GM21515 (cell line): ENCODE measurements around the gene LAMTOR2.

Experiments
- ATAC-seq: cut with Tn5 transposase; IDR thresholded peaks from one replicate; pipeline ENCODE4 v1.9.1; 2021; ENCODE audit not compliant: unreplicated experiment

LAMTOR2 gene

DNA sequence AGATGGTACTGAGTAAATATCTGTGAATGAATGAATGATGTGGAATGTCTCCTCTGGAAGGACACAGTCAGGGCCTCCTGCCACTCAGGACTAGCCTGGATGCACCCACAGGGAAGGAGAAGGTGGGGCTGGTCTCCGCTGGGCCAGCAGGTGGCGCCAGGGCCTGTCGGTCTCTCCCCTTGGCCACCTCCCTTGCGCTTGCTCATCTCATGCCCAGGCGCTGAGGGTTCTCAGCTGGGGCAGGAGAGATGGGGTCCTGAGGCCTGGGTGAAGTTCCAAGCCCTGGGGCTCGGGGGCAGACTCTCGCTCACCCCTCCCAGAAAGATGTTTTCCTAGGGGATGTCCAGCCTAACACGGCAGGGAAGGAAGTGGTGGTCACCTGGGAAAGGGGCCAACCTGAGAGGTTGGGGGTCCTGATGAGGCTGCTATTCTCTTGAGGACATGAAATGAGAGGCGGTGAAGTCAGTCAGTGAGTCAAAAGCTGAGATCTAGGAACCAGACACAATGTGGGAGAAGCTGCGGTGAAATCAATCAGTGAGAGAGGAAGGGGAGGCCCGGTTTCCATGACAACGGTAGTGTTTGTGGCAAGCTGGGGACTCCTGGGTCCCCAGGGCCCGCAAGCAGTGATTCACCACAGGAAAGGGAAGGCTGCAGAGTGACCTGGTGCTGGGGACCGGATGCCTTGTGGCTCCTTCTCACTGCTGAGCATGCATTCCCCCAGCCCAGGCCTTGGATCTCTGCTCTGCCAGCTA, 42.2 kb downstream of the LAMTOR2 start:
- ATAC-seq = peak; percentile 55

DNA sequence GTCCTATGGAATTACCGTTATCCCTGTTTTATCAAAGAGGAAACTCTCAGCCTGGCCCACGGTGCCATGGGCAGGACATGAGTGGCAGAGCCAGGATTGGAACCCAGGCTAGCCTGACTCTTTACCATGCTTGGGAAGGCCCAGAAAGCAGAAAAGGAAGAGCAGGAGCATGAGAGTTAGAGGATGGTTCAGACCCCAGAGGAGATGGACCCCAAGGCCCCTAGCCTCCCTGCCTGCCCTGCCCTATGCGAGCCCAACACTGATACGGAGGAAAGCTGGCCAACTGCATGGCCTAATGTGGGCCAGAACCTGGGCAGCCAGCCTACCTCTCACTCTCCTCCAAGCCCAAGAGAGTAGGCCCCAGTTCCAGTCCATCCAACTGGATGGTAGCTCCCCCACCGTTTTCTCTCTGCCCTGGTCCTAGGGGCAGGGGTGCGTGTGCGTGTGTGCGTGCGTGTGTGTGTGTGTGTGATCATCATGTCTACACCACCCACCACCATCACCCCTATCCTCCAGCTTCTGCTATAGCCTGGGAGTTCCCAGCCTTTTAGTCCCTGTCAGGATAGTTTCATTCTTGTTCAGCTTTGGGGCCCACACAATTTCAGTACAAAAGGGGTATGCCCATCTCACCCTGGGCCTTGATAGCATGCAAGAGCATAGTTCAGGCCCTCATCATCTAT, 43.1 kb downstream of the LAMTOR2 start:
- no peak for ATAC-seq

DNA sequence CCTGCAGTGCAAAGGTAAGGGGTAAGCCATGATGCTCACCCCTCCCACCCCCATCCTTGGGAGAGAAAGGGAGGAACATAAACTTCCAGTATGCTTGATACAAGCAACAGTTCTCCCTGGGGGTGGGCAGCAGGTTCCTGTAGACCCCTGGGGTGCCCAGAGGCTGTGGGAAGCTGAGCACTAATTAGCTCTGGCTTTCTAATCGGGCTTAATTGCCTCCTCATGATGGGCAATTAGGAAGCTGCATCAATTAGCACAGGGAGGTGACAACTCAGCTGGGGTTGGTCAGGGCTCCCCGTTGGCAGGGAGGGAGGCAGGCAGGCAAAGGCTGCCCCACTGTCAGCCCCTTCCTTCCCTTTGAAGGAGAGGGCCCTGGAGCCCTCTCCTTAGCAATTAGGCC, 44.2 kb downstream of the LAMTOR2 start:
- no peak for ATAC-seq

DNA sequence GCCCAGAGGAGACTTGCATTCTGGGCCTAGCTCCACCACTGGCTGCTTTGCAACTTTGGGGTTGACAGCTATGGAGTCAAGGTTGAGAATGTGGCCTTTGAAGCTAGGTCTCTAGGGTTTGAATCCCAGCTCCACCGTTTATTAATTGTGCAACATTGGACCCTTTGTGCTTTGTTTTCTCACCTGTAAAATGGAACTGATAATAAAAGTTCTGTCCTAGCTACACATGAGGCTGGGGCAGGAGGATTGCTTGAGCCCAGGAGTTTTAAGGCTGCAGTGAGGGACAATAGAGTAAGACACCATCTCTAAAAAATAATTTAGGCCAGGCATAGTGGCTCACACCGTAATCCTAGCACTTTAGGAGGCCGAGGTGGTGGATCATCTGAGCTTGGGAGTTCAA, 44.7 kb downstream of the LAMTOR2 start:
- ATAC-seq = no peak

DNA sequence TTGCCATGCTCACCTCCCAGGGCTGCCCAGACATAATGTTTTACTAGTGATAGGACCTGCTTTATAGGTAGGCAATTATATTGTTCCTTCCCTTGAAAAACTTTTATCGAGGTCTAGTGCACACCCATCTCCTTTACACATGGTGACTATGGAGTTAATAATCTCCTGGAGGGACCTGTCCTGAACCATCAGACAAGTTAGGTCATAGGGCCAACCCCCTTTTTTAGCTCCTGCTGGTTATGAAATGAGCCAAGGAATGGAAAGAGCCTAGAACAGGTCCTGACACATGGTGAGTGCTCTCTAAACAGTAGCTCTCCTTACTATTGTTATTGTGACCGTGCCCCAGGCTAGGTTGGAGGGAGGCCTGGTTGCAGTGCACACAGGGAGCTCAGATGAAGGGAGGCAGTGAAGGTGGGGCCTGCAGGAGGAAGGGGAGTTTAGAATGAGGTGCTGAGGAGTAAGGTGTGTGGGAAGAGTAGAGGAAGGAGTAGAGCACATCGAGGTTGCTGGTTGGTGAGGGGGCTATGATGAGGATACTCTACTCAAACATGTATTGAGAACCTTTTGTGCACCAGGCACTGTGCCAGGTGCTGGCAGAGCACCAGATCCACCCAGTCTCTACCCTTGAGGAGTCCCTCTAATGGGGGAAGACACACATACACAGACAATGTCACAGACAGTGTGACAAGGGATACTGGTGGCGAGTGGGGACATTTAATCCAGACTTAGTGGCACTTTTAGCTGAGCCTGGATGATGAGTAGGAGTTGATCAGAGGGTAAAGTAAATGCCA, 45.8 kb downstream of the LAMTOR2 start:
- no peak for ATAC-seq

DNA sequence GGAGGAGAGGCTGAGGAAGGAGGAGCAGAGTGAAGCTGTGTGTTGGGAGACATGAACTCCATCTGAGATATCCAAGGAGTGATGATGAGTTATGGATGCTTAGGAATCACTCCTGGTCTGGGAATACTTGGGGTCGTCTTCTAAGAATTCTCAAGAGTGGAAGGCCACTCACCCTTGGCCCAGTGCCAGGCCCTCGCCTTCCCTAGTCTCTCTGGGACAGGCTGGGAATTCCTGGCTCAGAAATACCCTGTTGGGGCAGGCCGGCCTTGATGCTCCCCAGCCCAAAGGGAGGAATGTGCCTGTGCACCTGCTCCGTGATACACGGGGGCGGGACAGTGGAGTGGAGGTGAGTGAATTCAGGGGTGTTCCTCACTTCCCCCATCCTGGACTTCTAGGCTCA, 47.3 kb downstream of the LAMTOR2 start:
- ATAC-seq = no peak

DNA sequence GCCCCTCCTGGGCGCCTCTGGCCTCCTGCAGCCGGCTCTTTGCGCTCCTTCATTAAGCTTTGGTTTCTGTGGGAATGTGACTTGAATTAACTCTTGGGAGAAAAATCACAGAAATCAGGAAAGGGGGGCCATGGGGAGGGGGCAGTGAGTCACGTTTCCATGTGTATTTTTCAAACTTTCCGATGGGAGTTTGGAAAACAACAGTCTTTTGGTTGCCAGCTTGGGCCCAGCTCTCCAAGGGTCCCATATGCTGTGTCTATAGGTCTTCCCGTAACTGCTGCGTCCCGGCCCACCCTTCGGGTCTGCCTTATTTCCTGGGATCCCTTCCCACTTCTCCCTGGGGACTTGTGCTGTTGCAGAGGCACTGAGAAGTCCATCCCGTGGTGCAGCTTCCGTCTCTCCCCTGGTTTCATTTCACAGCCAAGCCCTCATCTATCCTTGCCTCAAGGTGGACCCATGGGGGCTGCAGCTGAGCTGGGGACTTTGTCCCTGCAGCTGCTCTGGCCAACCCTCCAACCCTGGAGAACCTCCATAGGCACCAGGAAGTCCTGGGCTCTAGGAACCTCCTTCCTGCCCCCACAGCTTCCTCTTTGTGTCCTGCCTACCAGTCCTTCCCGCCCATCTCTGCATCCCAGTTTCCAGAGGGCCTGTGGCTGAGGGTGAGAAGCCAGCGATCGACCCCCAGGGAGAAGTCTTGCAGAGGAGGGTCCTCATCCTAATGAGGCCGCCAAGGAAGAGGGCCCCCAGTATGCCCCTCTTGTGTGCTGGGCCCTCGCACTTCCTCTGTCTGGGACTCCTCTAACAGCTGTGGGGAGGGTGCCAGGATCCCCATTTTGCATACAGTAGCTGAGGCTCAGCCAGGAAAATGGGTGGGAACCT, 48.3 kb downstream of the LAMTOR2 start:
- ATAC-seq = no peak

DNA sequence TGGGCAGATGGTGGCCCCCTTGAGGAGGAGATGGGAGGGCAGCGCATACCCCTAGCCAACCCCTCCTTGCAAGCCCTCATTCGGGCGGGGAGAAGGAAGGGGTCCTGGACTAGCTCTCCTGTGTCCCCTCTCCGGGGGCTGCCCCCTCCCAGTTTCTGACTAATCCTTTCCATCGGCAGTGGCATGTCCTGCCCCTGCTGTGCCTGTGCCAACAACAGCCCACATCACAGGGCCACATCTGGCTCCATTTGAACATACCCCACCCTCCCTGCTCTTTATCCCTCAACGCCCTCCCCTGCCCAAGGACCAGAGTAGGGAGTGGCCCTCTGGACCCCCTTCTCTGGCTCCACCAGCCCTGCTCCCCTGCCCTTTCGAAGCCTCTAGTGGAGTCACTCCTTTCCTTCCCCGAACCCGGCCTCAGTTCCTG, 49.0 kb downstream of the LAMTOR2 start:
- no peak for ATAC-seq

DNA sequence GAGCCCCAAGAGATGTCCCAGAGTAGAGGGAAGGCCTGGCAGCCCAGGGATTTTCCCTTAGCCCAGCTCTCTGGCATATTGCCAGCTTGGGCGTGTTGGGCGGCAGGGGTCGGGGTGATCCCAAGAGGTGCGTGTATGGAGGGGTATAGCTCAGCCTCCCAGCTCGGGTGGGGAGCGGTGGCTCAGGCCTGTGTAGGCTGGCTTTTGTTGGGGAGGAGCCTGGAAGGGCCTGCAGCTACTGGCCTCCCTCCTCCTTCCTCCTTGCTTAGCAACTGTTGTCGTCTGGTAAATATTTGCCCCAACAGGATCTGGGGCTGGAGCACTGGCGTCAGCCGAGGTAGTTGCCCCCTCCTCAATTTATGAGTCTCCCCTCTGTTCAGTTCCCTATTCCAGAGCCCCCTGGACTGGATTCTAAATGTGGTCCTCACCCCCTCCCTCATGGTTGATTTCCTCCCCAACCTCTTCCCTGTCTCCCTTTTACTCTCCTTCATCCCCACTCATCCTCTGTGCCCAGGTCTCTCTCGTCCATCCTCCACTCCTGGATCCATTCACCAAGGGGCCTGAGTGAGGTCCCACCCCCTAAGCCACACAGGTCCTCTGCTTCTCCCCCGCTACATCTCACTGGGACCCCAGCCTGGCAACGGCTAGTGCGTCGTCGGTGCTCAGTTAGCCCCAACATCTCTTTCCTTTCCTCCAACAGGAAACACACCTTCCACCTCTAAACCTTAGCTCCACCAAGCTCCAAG, 49.7 kb downstream of the LAMTOR2 start:
- ATAC-seq = no peak

DNA sequence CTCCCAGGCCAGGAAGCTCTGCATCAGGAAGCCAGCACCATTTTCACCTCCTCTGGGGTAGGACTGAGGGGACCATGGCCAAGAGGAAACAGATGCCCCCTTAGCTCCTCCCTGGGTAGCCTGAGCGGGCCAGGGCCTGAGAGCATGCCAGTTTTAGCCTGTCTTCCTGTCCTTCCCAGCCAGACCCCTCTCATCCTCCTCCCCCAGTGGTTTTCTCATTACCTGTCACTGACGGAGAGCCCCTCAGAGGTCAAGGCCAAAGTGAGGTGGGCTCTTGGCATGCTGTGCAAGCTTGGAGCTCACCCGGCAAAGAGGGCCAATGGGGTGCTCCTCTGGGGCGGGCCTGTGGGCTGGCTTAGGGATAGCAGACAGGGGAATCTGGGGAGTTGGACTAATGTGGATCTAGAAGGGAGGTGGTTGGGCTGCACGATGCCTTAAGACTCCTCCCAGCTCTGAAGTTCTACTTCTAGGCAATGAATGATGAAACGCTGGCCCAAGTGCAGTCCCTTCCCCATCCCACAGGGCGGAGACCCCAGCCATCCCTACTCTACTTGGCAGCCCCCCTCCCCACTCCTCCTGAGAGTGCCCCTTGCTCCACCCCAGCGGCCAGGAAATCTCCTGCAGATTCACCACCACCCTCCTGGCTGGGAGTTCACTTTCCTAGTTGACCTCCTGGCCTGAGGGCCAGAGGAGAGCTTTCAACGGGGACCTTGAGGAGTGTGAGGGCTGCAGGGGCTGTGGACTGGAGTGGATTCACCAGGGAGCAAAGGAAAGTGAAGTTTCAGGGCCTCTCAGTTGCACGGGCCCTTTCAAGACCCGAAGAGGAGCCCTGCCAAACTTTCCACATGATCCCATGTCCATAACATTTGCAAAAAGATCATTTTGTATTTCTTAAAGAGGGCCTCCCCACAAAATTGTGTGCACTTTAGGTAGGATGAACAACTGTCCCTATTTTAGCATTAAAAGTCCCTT, 50.6 kb downstream of the LAMTOR2 start:
- no peak for ATAC-seq

DNA sequence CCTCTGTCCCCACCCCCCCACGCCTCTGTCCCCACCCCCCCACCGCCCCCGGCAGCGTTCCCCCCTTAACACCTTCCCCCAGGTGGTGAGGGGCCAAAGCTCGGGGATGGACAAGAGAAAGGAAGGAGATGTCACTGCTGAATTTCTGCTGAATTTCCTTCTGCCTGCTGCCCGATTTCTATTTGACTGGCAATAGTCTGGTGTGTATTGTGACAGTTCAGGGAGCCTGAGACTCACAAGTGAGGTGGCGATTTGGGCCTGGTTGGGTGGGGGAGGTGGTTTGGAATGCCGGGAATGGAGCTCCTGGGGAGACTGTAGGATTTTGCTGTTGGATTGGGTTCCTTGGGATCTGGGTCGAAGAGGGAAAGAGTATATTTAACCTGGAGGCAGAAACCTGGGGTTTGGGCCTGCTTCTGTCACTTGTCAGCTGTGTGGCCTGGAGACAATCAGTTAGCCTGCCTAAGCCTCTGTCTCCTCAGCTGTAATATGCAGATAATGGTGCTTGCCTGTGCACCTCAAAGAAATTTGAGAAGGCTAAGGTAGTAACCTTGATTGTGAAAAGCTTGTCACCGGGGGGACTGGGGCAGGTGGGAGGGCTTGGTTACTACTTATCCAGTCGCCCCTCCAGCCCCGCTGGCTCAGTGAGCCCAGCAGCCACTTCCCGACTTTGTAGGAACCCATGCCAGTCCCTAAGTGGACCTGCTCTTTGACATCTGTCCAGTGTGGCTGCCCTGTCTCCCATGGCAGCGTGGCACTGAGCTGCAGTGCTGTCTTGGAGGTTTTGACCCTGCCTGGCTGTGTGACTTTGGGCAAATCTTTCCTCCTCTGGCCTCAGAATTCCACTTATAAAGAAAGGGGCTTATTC, 52.3 kb downstream of the LAMTOR2 start:
- ATAC-seq = no peak

DNA sequence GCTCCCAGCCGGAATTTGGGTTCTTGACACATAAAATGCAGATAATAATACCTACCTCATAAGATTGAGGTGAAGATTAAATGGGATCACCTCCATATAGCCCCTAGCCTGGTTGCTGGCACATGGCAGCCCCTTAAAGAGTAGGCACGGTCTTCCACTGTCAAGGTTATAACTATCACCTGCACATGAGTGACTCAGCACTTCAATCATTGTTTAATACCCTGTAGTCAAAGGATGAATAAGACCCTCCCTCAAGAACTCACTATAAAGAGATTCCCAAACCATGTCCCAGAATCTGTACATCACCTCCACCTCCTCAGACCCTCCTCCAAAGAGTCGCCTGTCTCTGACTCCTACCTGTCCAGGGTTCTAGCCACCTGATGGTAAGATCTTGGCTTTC, 53.5 kb downstream of the LAMTOR2 start:
- no peak for ATAC-seq
